Epithelial cell of esophagus (primary cell): ENCODE results near the gene ANKRD42.

Source experiments
- DNase-seq: peaks from one replicate; pipeline ENCODE4 v3.0.0; 2010; ENCODE audit warnings: low read depth
- H3K4me3 ChIP-seq: 2 replicates; pipeline ENCODE4 v1.5.1; 2011; ENCODE audit warnings: mild to moderate bottlenecking, low read length, control low read depth
- TF ChIP-seq, protein P1 (sequence below): IDR thresholded peaks from 2 replicates; pipeline ENCODE4 v1.5.1; 2011; ENCODE audit warnings: low read depth, mild to moderate bottlenecking, low read length, control low read depth, inconsistent platforms; ENCODE audit not compliant: insufficient read depth; ENCODE audit errors: missing control alignments

ANKRD42 gene

DNA sequence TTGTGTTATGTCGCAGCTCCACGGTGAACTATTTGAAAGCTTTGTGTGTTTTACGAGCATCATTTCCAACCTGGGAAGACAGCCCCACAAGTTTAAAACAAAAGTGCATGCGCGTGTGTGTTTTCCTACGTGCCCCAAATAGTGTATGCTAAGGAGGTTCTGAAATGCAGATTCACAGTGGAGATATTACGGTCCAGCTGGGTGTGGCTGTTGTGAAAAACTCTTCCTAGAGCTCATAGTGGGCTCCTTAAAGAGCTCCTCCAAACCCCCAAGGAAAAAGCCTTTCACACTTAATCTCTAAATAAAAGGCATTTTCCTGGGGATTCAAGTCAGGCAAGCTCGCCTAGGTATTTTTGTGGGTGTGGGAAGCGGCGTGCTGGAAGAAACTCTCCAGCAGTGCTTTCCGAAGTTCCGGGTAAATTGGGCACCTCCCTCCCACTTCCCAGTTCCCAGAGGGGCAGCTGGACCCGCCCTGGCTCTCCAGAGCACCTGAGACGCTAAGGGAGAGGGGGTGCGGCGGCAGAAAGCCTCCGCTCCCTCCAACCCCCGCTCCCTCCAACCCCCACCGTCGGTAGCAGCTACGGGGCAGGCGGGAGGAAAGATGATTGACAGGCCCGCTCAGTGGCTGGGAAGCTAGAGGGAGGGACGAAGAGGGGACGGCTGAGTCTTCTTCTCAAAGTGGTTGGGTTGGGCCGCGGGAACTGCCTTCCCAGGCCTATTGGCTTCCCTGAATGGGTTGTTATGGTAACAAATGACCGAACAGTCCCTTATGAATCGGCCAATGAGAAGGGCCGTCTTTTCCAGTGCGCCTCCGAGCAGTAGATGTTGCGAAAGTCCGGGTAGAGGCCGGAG lies 37.1 kb upstream of the ANKRD42 start:
- DNase-seq: peak; percentile 100
- TF ChIP-seq, protein P1, sequence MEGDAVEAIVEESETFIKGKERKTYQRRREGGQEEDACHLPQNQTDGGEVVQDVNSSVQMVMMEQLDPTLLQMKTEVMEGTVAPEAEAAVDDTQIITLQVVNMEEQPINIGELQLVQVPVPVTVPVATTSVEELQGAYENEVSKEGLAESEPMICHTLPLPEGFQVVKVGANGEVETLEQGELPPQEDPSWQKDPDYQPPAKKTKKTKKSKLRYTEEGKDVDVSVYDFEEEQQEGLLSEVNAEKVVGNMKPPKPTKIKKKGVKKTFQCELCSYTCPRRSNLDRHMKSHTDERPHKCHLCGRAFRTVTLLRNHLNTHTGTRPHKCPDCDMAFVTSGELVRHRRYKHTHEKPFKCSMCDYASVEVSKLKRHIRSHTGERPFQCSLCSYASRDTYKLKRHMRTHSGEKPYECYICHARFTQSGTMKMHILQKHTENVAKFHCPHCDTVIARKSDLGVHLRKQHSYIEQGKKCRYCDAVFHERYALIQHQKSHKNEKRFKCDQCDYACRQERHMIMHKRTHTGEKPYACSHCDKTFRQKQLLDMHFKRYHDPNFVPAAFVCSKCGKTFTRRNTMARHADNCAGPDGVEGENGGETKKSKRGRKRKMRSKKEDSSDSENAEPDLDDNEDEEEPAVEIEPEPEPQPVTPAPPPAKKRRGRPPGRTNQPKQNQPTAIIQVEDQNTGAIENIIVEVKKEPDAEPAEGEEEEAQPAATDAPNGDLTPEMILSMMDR: no peak
- H3K4me3 ChIP-seq: peak overlapping the region; percentile 64

DNA sequence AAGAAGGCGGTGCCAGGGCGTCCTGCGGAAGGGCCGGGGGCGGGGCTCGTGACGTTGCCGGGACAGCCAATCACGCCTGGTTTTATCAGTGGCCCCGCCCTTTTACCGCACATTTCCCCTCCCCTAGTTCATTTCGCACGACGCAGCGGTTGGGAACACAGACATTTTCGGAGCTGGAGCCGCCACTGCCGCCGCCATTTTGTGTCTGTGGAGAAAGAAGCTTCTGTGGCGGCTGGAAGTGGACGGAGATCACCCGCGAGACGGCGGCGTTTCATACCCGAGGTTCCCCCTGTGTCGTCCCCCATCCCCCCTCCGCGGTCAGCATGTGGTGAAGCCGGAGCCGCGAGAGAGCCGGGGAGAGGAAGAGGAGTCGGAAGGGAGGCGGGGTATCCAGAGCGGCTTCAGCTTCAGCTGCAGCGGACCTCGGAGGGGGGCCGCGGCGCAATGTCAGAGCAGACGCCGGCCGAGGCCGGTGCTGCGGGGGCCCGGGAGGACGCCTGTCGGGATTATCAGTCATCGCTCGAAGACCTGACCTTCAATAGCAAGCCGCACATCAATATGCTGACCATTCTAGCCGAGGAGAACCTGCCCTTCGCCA lies 36.4 kb upstream of the ANKRD42 start, which contains the start of gene PCF11:
TSS of gene PCF11 (plus strand) at position 136 of the 598 bp plus-strand sequence. CDS start at position 445, 309 bp downstream.
- DNase-seq: no peak
- TF ChIP-seq, protein P1: no peak
- peak within 1 kb of the TSS; percentile 99 for H3K4me3 ChIP-seq

DNA sequence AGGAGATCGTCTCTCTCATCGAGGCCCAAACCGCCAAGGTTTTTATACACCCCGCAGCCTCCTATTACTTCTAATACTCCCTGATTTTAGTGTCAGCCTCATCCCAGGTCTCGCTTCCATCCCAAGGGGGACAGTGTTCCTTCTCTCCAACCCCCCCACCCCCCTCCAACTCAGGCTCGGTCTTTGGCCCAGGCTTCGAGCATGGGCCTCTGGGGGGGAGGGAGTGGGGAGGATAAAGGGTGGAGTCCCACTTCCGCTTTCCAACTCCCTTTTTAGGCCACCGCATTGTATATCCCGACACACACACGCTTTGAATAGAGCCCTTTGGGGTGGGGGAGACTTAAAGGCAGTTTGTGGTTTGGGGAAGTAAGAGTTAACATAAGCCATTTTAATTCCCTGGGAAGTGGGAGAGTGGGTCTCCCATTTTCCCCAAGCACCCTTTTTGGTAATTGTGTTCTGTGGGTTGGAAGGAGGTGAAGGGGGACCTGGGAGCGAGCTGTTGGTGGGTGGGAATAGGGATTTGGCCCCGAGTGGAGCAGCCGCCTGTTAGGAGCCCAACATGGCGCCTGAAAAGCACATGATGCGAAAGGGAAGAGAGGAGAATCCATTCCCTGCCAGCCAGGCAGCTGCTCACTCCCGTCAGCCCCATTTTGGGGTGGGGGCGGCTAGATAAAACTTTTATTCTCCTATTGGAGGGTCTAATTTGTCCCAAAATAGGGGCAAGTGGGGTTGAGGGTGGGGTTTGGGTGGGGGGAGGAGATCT lies 35.7 kb upstream of the ANKRD42 start:
- TF ChIP-seq, protein P1: no peak
- DNase-seq: peak; percentile 45
- H3K4me3 ChIP-seq: peak overlapping the region; percentile 99

DNA sequence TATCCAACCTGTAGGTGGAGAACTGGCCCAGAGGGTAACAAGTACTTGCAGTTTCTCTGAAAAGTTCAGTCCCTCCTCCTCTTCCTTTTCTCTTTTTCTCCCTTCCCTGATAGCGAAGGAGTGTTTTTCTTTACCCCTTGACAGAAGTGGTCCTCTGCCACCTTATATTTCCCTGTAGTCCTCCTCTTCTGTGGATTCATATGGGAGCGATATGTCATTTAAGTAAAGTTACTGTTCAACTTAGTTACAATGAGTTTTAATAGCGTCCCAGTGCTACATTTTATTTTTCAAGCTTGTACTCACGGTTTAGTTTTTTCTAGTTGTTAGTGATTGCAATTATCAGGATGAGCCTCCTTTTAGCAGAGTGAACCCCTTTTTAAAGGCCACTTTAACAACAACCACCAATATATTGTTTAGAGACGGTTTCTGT lies 35.1 kb upstream of the ANKRD42 start:
- DNase-seq: peak; percentile 50
- H3K4me3 ChIP-seq: peak overlapping the region; percentile 99
- TF ChIP-seq, protein P1: no peak

DNA sequence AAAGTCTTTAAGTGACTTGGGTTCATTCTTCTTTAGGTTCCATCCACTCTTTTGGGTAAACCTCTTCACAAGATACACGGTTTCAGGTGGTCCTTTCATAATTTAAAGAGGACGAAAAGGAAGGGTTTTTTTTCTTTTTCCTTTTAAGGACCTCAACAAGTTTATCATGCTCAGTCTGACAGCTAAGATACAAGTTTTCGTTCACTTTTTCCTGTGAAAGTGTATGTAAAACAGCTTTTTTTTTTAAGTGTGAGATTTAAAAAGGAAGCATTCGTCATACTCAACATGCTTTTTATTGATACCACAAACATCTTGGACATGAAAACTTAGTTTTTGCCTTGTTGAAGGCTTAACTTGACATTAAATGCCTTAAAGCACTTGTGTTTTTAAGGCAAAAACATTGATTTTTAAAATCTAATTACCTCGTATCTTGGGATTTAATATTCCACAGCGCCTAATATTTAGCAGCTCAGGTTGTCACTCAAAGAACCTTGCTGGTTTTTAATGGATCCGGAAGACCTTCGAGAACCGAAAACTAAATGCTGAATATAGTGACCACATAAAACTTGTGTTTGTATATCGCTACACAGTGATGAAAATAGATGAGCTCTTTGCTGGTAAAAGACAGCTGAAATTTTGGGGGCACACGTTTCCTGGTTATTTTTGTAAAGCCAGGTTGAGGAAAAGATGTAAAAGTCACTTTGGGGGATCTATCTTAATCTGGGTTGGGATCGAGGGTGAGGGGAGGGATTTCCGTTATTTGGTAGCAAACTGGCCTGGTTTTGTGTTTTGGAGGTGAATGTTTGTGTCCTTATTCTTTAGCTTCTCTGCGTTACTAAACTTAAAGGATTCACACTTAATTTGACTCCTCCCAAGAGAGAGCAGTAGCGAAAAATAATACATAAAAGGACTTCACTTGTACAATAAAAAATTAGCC lies 34.3 kb upstream of the ANKRD42 start:
- no peak for DNase-seq
- peak overlapping the region; percentile 99 for H3K4me3 ChIP-seq
- TF ChIP-seq, protein P1: no peak
